ENCODE results near the gene ZNF710.

DNA sequence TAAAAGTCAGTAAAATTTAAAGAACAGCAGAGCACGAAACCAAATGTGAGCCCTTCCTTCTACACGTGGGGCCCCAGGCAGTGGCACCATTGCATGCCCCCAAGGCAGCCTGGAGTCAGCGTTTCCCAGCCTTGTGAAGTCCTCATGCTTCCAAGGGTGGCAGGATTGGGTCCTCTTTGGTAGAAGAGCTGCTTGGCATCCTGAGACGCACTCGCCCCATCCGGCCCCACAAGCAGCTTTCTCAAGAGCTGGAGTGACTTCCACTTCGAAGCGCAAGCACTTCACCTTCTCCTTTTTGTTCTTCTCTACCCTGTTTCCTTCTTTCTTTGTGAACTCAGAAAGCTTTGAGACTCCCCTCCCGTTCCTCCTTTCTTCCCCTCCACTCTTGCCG is 34.7 kb downstream of the ZNF710 start:
- TF ChIP-seq, protein P1, sequence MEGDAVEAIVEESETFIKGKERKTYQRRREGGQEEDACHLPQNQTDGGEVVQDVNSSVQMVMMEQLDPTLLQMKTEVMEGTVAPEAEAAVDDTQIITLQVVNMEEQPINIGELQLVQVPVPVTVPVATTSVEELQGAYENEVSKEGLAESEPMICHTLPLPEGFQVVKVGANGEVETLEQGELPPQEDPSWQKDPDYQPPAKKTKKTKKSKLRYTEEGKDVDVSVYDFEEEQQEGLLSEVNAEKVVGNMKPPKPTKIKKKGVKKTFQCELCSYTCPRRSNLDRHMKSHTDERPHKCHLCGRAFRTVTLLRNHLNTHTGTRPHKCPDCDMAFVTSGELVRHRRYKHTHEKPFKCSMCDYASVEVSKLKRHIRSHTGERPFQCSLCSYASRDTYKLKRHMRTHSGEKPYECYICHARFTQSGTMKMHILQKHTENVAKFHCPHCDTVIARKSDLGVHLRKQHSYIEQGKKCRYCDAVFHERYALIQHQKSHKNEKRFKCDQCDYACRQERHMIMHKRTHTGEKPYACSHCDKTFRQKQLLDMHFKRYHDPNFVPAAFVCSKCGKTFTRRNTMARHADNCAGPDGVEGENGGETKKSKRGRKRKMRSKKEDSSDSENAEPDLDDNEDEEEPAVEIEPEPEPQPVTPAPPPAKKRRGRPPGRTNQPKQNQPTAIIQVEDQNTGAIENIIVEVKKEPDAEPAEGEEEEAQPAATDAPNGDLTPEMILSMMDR (IDR thresholded peaks at IDR 0.05) = no peak
- no peak for TF ChIP-seq POLR2A (IDR thresholded peaks at IDR 0.05)

Data from adrenal gland (tissue), 5 donors.